SK-N-SH treated with all-trans-retinoic acid at 6 μM for 48 hours (cell line): ENCODE data around the gene KIRREL3.

Experiments used
- ARNTL ChIP-seq: fragments of 450-650 bp; formaldehyde crosslinking; IDR thresholded peaks from 2 replicates; pipeline ENCODE4 v1.5.0; 2020; ENCODE audit warnings: low read depth, mild to moderate bottlenecking, moderate library complexity, borderline replicate concordance
- CREB5 ChIP-seq: fragments of 250-450 bp; sonication (Bioruptor Pico); IDR thresholded peaks from 2 replicates; pipeline ENCODE4 v1.5.1; 2020; ENCODE audit warnings: low read depth, mild to moderate bottlenecking, moderate library complexity
- OSR1 ChIP-seq: fragments of 250-450 bp; sonication (Bioruptor Pico); IDR thresholded peaks from 2 replicates; pipeline ENCODE4 v1.8.0; 2022; ENCODE audit warnings: moderate library complexity, mild to moderate bottlenecking, inconsistent platforms
- POU6F1 ChIP-seq: fragments of 250-450 bp; sonication (Bioruptor Pico); IDR thresholded peaks from 2 replicates; pipeline ENCODE4 v1.8.0; 2021; ENCODE audit warnings: low read depth, mild to moderate bottlenecking, moderate library complexity, borderline replicate concordance
- SNAI2 ChIP-seq: fragments of 250-450 bp; sonication (Bioruptor Pico); IDR thresholded peaks from 2 replicates; pipeline ENCODE4 v1.5.0; 2020; ENCODE audit warnings: mild to moderate bottlenecking, moderate library complexity
- ZFP3 ChIP-seq: fragments of 250-450 bp; sonication (Bioruptor Pico); IDR thresholded peaks from 2 replicates; pipeline ENCODE4 v1.5.0; 2020; ENCODE audit warnings: mild to moderate bottlenecking, moderate library complexity
- ZNF565 ChIP-seq: fragments of 450-650 bp; formaldehyde crosslinking; conservative IDR thresholded peaks from 2 replicates; pipeline ENCODE4 v1.5.0; 2020; ENCODE audit warnings: low read depth, mild to moderate bottlenecking, moderate library complexity
- ZNF70 ChIP-seq: fragments of 450-650 bp; formaldehyde crosslinking; IDR thresholded peaks from 2 replicates; pipeline ENCODE4 v1.5.0; 2020; ENCODE audit warnings: mild to moderate bottlenecking, moderate library complexity
- ZNF8 ChIP-seq: fragments of 450-650 bp; formaldehyde crosslinking; IDR thresholded peaks from 2 replicates; pipeline ENCODE4 v1.5.0; 2020; ENCODE audit warnings: mild to moderate bottlenecking, moderate library complexity

- TF ChIP-seq ZNF70 (CRISPR knock-in tag) (no peak), OSR1 (CRISPR knock-in tag) (no peak), ZNF8 (CRISPR knock-in tag) (no peak), ZFP3 (no peak), CREB5 (CRISPR knock-in tag) (no peak), SNAI2 (CRISPR knock-in tag) (no peak), ARNTL (CRISPR knock-in tag) (no peak), POU6F1 (CRISPR knock-in tag) (no peak), ZNF565 (CRISPR knock-in tag) (no peak)
These were observed 456.9 kb downstream of the KIRREL3 start for GRCh38 chr11:126543691-126544090.
